Mesenteric fat pad (tissue), 1 donor: ENCODE data around the gene ACSS1. TPM values are rescaled to one million over a fixed set of nuclear protein-coding genes. Genes with fewer than 3 reads are reported as not detected.
"Not testable (repeated sequence)": the region's sequence is repeated elsewhere in the genome, so short reads cannot be mapped to it uniquely, and the experiment has no call there.

ENCODE experiments used
- DNase-seq: peaks from one replicate; pipeline ENCODE4 v3.0.0-alpha.2; 2020; ENCODE audit warnings: low spot score
- total RNA-seq: library from RNA; stranded (reverse); fragmentation: NEBNext Ultra II Directional; extraction: Animal tissue kit (Norgen Biotek cat#: 25700); gene quantifications from one replicate; pipeline ENCODE4 v1.2.1, GENCODE V29; 2021
- donor health status: DM: yes; HTN: yes; CAD: no.

Gene ACSS1
- total RNA-seq, 1 donor from 2014 or later = 14.3 TPM

- peak; percentile 87 for DNase-seq
Measured at GRCh38 chr20:25014816-25015215, 43.1 kb downstream of the ACSS1 start.

GRCh38 chr20:25013478-25014380 is 44.2 kb downstream of the ACSS1 start:
- peak; percentile 85 for DNase-seq

GRCh38 chr20:25012616-25013189 is 45.2 kb downstream of the ACSS1 start:
- DNase-seq = peak; percentile 76

GRCh38 chr20:25011831-25012241 is 46.1 kb downstream of the ACSS1 start:
- peak; percentile 64 for DNase-seq

- DNase-seq = peak; percentile 80
Measured at GRCh38 chr20:25011261-25011660, 46.7 kb downstream of the ACSS1 start.

GRCh38 chr20:25009218-25010145 is 48.5 kb downstream of the ACSS1 start:
- DNase-seq = peak; percentile 55

- peak; percentile 69 for DNase-seq
Measured at GRCh38 chr20:25008388-25009217, 49.3 kb downstream of the ACSS1 start.

GRCh38 chr20:25007491-25008305 is 50.2 kb downstream of the ACSS1 start:
- peak; percentile 75 for DNase-seq

GRCh38 chr20:25006431-25007167 is 51.3 kb downstream of the ACSS1 start:
- peak; percentile 78 for DNase-seq

GRCh38 chr20:25005661-25006060 is 52.3 kb downstream of the ACSS1 start:
- DNase-seq = peak; percentile 57

GRCh38 chr20:25005220-25005619 is 52.7 kb downstream of the ACSS1 start:
- DNase-seq = no peak

- no peak for DNase-seq
Measured at GRCh38 chr20:25003002-25003401, 54.9 kb downstream of the ACSS1 start.

GRCh38 chr20:25001323-25001722 is 56.6 kb downstream of the ACSS1 start:
- not testable (repeated sequence) for DNase-seq

- peak; percentile 65 for DNase-seq
Measured at GRCh38 chr20:25000268-25000801, 57.6 kb downstream of the ACSS1 start.

GRCh38 chr20:24999568-24999967 is 58.4 kb downstream of the ACSS1 start:
- peak; percentile 68 for DNase-seq

- peak; percentile 53 for DNase-seq
Measured at GRCh38 chr20:24998631-24999445, 59.1 kb downstream of the ACSS1 start.

GRCh38 chr20:24998121-24998520 is 59.8 kb downstream of the ACSS1 start:
- peak; percentile 45 for DNase-seq
